Activated CD8-positive, alpha-beta T cell treated with anti-CD3 and anti-CD28 coated beads, Interleukin-2, amount 10 ng/mL, durations not matched to agents 7 days and 5 days (primary cell): ENCODE results near the gene OTUD3. TPM values are rescaled to one million over a fixed set of nuclear protein-coding genes. Genes with fewer than 3 reads are reported as not detected.
"Not testable (repeated sequence)": the region's sequence is repeated elsewhere in the genome, so short reads cannot be mapped to it uniquely, and the experiment has no call there.

Source experiments
- ATAC-seq: fragments of 150-1000 bp; cut with Tn5 transposase; one replicate; pipeline ENCODE4 v1.10.0; 2021; ENCODE audit warnings: moderate library complexity
- CTCF ChIA-PET: fragments of 350-600 bp; sonication (Branson Sonifier 250); formaldehyde crosslinking; loops from one replicate; lab custom pipeline; 2021; ENCODE audit warnings: antibody characterized with exemption; lab: Charles Lee
- POLR2A ChIA-PET: fragments of 350-600 bp; sonication (Branson Sonifier 250); formaldehyde crosslinking; loops from one replicate; lab custom pipeline; 2021; ENCODE audit warnings: antibody characterized with exemption; lab: Charles Lee
- DNase-seq: peaks from one replicate; pipeline ENCODE4 v3.0.0-alpha.2; 2020
- H3K27ac Mint-ChIP-seq: one replicate; pipeline ENCODE4 v1.8.0; 2021; ENCODE audit warnings: mild to moderate bottlenecking, mixed read lengths
- H3K27me3 Mint-ChIP-seq: one replicate; pipeline ENCODE4 v1.8.0; 2021; ENCODE audit warnings: low read depth, mixed read lengths
- H3K36me3 Mint-ChIP-seq: one replicate; pipeline ENCODE4 v1.8.0; 2021; ENCODE audit warnings: low read depth, mixed read lengths
- H3K4me1 Mint-ChIP-seq: one replicate; pipeline ENCODE4 v1.8.0; 2021; ENCODE audit warnings: low read depth, mixed read lengths
- H3K4me3 Mint-ChIP-seq: one replicate; pipeline ENCODE4 v1.8.0; 2021; ENCODE audit warnings: mild to moderate bottlenecking, mixed read lengths
- H3K9me3 Mint-ChIP-seq: one replicate; pipeline ENCODE4 v1.8.0; 2022; ENCODE audit warnings: mixed read lengths; ENCODE audit not compliant: insufficient read depth
- total RNA-seq, 2 experiments: library from RNA; stranded (reverse); gene quantifications; one replicate each; pipeline ENCODE4 v1.2.3, GENCODE V29; 2021

OTUD3 gene
- total RNA-seq, 2 experiments from 2014 or later: 9.7 to 10.4 TPM

DNA sequence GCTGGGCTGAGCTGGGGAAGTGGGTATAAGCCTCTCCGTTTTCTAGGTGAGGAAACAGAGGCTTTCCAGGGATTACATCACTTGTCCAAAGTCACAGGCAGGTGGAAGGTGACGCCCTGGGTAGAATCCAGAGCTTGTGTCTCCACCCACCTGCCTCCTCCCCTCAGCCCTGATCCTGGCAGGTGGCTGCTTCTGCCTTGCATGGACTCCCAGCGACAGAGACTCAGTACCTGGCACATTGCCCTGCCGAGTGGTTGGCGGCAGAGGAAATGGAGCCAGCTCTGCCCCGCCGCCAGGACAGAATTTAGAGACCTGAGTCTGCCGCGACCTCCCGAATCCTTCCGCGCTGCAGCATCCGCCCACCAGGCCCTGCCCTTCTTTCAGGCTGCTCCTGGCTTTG lies 39.1 kb downstream of the OTUD3 start:
- no peaks in the 10 kb centered on the region for H3K36me3 Mint-ChIP-seq
- H3K27me3 Mint-ChIP-seq: peaks cover 4% of the 10 kb centered on the region
- no peak for DNase-seq
- peaks cover 4% of the 10 kb centered on the region for H3K4me1 Mint-ChIP-seq
- no peak overlapping the region for H3K4me3 Mint-ChIP-seq
- CTCF ChIA-PET: interaction anchor here (1.3 to 7.6 kb wide), 3 partner anchors 39 to 275 kb away, joined by 3 to 74 read pairs (median 5); partner anchors contain the start of gene OTUD3
- POLR2A ChIA-PET: interaction anchor here (0.9 kb wide), 1 partner anchor 39 kb away, joined by 4 read pairs; the partner anchor contains the start of gene OTUD3
- no peak overlapping the region for H3K27ac Mint-ChIP-seq
- no peaks in the 10 kb centered on the region for H3K9me3 Mint-ChIP-seq
- ATAC-seq: no peak

DNA sequence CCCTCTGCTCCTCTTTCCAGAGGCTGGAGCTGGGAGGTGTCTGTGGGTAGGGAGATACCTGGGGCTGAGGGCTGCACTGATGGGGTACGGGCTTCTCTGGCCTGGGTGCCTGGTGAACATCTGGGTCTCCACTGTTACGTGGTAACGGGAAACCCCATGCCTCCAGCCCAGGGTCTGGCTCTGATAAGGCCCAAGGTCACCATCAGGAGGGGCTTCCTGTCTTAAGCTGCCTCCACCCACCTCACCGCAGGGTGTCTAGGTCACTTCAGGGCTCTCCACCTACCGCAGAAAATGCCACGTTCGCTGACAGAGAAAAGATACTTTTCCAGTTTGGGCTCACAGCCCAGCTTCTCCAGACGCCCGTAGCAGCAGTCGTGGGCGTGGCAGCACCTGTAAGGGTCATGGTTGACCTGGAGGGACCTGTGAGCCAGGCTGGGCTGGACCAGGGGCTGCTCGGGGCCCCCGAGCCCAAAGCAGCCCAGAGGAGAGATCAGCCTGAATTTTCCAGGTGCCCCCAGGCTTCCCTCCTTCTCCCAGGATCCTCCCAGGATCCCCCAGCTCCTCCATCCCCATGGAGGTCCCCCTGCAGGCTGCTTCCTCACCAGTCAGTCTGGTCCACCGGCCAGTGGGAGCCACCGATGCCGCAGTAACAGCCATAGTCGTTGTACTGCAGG lies 40.0 kb downstream of the OTUD3 start:
- Mint-ChIP-seq H3K4me3 (no peak overlapping the region), H3K27me3 (peaks cover 4% of the 10 kb centered on the region), H3K36me3 (no peaks in the 10 kb centered on the region), H3K4me1 (peaks cover 4% of the 10 kb centered on the region), H3K27ac (no peak overlapping the region), H3K9me3 (no peaks in the 10 kb centered on the region)
- ChIA-PET POLR2A (interaction anchor here (0.9 kb wide), 1 partner anchor 40 kb away, joined by 4 read pairs; the partner anchor contains the start of gene OTUD3), CTCF (interaction anchor here (1.8 to 7.6 kb wide), 2 partner anchors 40 to 230 kb away, joined by 5 to 74 read pairs; partner anchors contain the start of gene OTUD3)
- DNase-seq: no peak
- peak; percentile 8 for ATAC-seq

DNA sequence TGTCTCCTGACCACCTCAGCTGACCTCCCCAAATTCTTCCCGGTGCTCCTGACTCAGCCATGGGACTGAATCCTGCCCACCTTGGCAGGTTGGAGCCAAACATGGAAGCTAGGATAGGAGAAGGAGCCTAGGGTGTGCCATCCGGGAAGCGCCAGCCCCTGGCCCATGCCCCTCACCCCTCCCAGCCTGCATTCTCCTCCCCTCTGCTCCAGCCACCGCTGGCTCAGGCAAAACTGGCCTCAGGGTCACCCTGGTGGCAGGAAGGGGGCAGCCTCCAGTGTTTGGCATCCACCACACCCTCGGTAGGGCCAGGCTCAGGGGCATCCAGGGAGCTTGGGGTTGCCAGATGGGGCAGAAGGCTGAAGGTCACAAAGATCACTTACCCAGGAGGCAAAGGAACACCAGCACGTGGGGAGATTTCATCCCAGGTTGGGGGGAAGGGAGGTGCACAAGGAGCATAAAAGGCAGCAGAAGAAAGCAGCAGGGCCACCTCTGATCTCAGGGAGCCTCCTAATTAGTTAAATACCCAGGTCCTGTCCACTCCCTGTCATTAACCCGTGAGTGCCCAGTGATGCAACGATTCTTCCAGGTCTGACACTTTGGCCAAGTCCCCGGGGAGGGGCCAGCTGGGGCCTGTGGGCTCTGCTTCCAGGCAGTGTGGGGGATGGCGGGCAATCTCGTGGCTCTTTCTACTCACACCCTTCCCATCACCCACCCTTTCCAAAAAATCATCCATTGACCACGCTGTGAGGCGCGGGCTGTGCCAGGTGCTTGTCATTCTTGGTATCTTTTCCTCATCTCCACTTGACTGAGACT lies 41.1 kb downstream of the OTUD3 start, which contains the start of gene PLA2G2E:
Gene PLA2G2E, minus strand, starts transcription at position 481 of the 816 bp plus-strand sequence. Its CDS starts 58 bp downstream, at position 423.
- DNase-seq (no peak), ATAC-seq (no peak)
- Mint-ChIP-seq H3K27me3 (peaks cover 4% of the 10 kb centered on the region), H3K36me3 (no peaks in the 10 kb centered on the region), H3K4me1 (no peaks in the 10 kb centered on the region), H3K27ac (no peak within 1 kb of the TSS), H3K9me3 (no peaks in the 10 kb centered on the region), H3K4me3 (no peak within 1 kb of the TSS)
- CTCF ChIA-PET: no interaction called here
- POLR2A ChIA-PET: no interaction called here

GRCh38 chr1:19923953-19924346 lies 41.8 kb downstream of the OTUD3 start:
- H3K27ac Mint-ChIP-seq: no peak overlapping the region
- no peaks in the 10 kb centered on the region for H3K4me1 Mint-ChIP-seq
- CTCF ChIA-PET: no interaction called here
- H3K36me3 Mint-ChIP-seq: no peaks in the 10 kb centered on the region
- POLR2A ChIA-PET: no interaction called here
- DNase-seq (no peak), ATAC-seq (no peak)
- H3K4me3 Mint-ChIP-seq: no peak overlapping the region
- H3K9me3 Mint-ChIP-seq: no peaks in the 10 kb centered on the region
- H3K27me3 Mint-ChIP-seq: peaks cover 4% of the 10 kb centered on the region

DNA sequence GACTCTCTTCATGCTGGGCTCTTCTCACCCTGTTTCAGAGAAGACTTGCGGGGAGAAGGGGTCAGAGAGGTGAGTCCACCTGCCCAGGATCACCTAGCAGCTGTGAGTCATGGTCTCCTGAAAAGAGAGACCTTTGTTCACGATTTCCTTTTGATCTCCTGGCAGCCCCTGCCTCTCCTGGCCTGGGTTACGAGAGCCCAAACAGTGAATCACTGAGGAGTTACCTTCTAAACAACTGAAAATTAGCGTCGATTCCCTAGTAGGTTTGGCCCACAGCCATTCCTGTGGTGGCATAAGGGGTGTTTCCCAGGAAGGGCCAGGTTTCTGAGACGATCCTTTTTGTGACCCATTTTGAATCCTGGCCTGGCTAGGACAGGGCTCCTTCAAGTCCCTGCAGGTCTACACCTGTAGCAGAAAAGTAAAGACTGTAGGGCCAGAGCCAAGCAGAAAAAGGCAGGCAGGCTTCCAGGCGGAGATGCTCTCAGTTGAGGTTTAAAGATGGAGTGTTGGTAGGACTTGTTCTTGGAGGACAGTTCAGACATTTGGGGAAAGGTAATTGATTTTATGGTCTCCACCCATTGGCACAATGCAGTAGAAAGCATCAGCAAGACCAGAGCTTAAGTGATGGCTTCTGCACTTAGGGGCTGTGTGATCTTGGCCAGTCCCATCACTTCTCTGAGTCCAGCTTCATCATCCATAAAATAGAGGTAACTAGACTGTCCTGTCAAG lies 43.3 kb downstream of the OTUD3 start:
- H3K36me3 Mint-ChIP-seq: no peaks in the 10 kb centered on the region
- H3K4me1 Mint-ChIP-seq: no peaks in the 10 kb centered on the region
- no peak for DNase-seq
- H3K27ac Mint-ChIP-seq: no peak overlapping the region
- H3K9me3 Mint-ChIP-seq: no peaks in the 10 kb centered on the region
- POLR2A ChIA-PET: no interaction called here
- CTCF ChIA-PET: interaction anchor here (0.8 kb wide), 1 partner anchor 133 kb away, joined by 3 read pairs; no protein-coding TSS in a partner anchor
- peaks cover 8% of the 10 kb centered on the region for H3K27me3 Mint-ChIP-seq
- ATAC-seq: no peak
- H3K4me3 Mint-ChIP-seq: no peak overlapping the region

DNA sequence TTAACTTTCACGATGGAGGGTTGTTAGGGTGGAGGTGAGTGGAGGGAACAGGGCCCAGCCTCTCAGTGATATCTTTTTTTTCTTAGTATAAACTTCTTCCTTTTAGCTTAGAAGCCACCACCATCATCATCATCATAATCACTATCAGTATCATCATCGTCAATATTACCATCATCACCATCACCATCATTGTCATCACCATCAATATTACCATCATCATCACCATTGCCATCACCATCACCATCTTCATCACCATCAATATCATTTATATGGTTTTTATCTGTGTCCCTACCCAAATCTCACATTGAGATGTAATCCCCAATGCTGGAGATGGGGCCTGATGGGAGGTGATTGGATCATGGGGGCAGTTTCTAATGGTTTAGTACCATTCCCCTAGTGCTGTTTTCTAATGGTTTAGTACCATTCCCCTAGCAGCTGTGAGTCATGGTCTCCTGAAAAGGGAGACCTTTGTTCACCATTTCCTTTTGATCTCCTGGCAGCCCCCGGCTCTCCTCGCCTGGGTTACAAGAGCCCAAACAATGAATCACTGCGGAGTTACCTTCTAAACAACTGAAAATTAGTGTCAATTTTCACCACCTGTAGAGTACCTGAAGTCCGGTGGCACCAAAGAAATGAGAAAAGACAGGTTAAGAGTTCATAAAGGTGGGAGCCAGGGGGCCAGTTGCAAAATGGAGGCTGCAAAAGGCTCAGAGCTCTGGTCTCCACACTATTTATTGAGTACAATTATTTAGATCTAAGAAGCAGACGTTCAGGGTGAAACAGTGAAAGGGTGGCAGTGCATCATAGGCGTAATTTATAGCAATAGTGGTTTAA lies 44.3 kb downstream of the OTUD3 start:
- DNase-seq (no peak), ATAC-seq (no peak)
- Mint-ChIP-seq H3K4me1 (no peaks in the 10 kb centered on the region), H3K36me3 (no peaks in the 10 kb centered on the region), H3K27ac (no peak overlapping the region), H3K4me3 (no peak overlapping the region), H3K9me3 (no peaks in the 10 kb centered on the region), H3K27me3 (peaks cover 8% of the 10 kb centered on the region)
- ChIA-PET POLR2A (no interaction called here), CTCF (no interaction called here)

- ATAC-seq, CTCF ChIA-PET, DNase-seq, H3K36me3 Mint-ChIP-seq, H3K27me3 Mint-ChIP-seq, POLR2A ChIA-PET, H3K27ac Mint-ChIP-seq, H3K4me3 Mint-ChIP-seq, H3K9me3 Mint-ChIP-seq, H3K4me1 Mint-ChIP-seq: not testable (repeated sequence)
Measured at GRCh38 chr1:19927130-19927421, 44.9 kb downstream of the OTUD3 start.

DNA sequence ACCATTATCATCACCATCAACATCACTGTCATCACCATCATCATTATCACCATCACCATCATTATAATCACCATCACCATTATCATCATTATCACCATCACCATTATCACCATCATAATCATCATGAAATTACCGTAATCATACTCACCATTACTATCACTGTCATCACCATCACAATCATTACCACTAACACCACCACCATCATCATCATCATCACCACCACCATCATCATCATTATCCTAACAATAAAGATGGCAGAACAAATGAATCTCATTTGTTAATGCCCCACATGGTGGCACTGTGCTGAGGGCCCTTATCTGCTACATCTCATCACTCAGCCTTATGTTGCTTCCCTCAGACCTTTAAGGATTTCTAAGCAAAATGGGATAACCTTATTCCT lies 50.7 kb downstream of the OTUD3 start:
- H3K4me3 Mint-ChIP-seq: no peak overlapping the region

GRCh38 chr1:19934336-19934735 lies 52.1 kb downstream of the OTUD3 start:
- H3K9me3 Mint-ChIP-seq: peaks cover 4% of the 10 kb centered on the region
- ATAC-seq: no peak
- peaks cover 3% of the 10 kb centered on the region for H3K36me3 Mint-ChIP-seq
- H3K27ac Mint-ChIP-seq: no peak overlapping the region
- DNase-seq: no peak
- peaks cover 3% of the 10 kb centered on the region for H3K4me1 Mint-ChIP-seq
- peaks cover 2% of the 10 kb centered on the region for H3K27me3 Mint-ChIP-seq
- CTCF ChIA-PET: no interaction called here
- no peak overlapping the region for H3K4me3 Mint-ChIP-seq
- POLR2A ChIA-PET: no interaction called here

More for the DNA sequence above, 50.7 kb downstream of the OTUD3 start:
- ChIA-PET POLR2A (no interaction called here), CTCF (no interaction called here)
- Mint-ChIP-seq H3K27ac (no peak overlapping the region), H3K27me3 (peaks cover 4% of the 10 kb centered on the region), H3K36me3 (peaks cover 3% of the 10 kb centered on the region), H3K4me1 (peaks cover 3% of the 10 kb centered on the region), H3K9me3 (peaks cover 4% of the 10 kb centered on the region)
- ATAC-seq: no peak
- DNase-seq: no peak

DNA sequence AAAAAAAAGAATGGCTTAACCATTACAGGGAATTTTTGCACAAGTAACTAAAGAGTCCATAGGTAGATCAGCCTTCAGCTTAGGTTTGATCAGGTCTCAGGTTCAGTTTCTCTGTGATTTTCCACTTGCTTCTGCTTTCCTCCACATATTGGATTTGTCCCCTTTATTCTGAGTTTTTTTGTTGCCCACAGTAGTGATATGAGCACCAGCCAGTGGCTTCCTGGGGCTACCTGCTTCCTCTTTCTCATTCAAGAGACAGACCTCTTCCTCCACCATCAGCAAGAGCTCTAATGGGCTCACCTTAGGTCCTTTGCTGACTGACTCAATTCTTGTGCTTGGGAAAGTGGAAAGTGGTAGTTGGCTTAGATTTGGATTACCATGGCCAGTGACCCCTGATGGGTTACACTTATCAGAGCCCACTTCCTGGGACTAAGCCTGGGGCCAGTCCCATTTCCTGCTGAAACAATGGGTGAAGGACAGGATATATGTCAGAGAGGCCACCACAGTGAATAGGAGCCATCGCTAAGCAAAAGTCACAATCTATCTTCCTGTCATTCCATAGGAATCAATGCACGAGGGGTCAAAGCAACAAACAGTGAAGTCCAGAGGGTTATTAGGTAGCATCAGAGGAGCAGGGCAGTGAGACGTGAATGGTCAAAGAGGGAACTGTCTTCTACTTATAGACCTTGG lies 54.0 kb downstream of the OTUD3 start:
- ChIA-PET CTCF (no interaction called here), POLR2A (no interaction called here)
- H3K27ac Mint-ChIP-seq: no peak overlapping the region
- H3K4me3 Mint-ChIP-seq: no peak overlapping the region
- H3K27me3 Mint-ChIP-seq: no peaks in the 10 kb centered on the region
- H3K36me3 Mint-ChIP-seq: peaks cover 3% of the 10 kb centered on the region
- peaks cover 4% of the 10 kb centered on the region for H3K9me3 Mint-ChIP-seq
- peaks cover 3% of the 10 kb centered on the region for H3K4me1 Mint-ChIP-seq
- ATAC-seq: no peak
- no peak for DNase-seq

- ChIA-PET CTCF (no interaction called here), POLR2A (no interaction called here)
- DNase-seq: no peak
- Mint-ChIP-seq H3K27ac (no peak overlapping the region), H3K36me3 (no peaks in the 10 kb centered on the region), H3K9me3 (no peaks in the 10 kb centered on the region), H3K4me1 (peaks cover 3% of the 10 kb centered on the region), H3K4me3 (no peak overlapping the region), H3K27me3 (no peaks in the 10 kb centered on the region)
- ATAC-seq: no peak
Measured at GRCh38 chr1:19938472-19938871, 56.3 kb downstream of the OTUD3 start.
